ENCODE results near the gene TRAPPC5. TPM values are rescaled to one million over a fixed set of nuclear protein-coding genes. Genes with fewer than 3 reads are reported as not detected.

Gene TRAPPC5
- total and polyA plus RNA-seq, 10 of the 15 experiments (the other 5 are each of a cell fraction or from before 2014, with no cell fraction given): 4.2 to 210 (median 89.1) TPM

- TF ChIP-seq HSF1 (IDR thresholded peaks at IDR 0.05; ENCODE audit: low read depth, low read length): no peak
- TF ChIP-seq MLLT1 (IDR thresholded peaks at IDR 0.05): 0 out of 2 replicates have a peak, but pooled peaks have one; percentile 34
- no peak for TF ChIP-seq RB1 (IDR thresholded peaks at IDR 0.05; ENCODE audit: borderline replicate concordance)
- no peak for TF ChIP-seq ZNF24 (IDR thresholded peaks at IDR 0.05)
- TF ChIP-seq EP300 (IDR thresholded peaks at IDR 0.05; ENCODE audit: borderline replicate concordance in 1 of 2, control insufficient read depth in 1 of 2, low read depth in 2 of 2, low read length in 2 of 2): peak in 1 of 2 experiments; percentile 8; a peak in 1 of 4 replicates
- TF ChIP-seq EZH2 (IDR thresholded peaks at IDR 0.05; ENCODE audit: borderline replicate concordance, control insufficient read depth, low read depth, low read length): no peak
- TF ChIP-seq ATF7 (IDR thresholded peaks at IDR 0.05; ENCODE audit: low read depth): no peak
- TF ChIP-seq NR2F1 (conservative IDR thresholded peaks at IDR 0.05): peak; percentile 99
- no peak for TF ChIP-seq NFXL1 (IDR thresholded peaks at IDR 0.05; ENCODE audit: borderline replicate concordance)
- 0 out of 4 replicates have a peak, but pooled peaks of 1 of the 2 experiments have one; percentile 17 for TF ChIP-seq BHLHE40 (IDR thresholded peaks at IDR 0.05; ENCODE audit: borderline replicate concordance in 1 of 2, low read depth in 2 of 2, low read length in 1 of 2)
- TF ChIP-seq IRF3 (IDR thresholded peaks at IDR 0.05): no peak
- no peak for TF ChIP-seq CEBPB (IDR thresholded peaks at IDR 0.05; ENCODE audit: borderline replicate concordance in 1 of 2, low read depth in 2 of 2, low read length in 2 of 2)
- peak; percentile 99 for TF ChIP-seq IKZF1 (conservative IDR thresholded peaks at IDR 0.05)
- no peak for TF ChIP-seq STAT1 (conservative IDR thresholded peaks at IDR 0.05)
- TF ChIP-seq PKNOX1 (IDR thresholded peaks at IDR 0.05): no peak
- no peak for TF ChIP-seq PRDM15 (CRISPR knock-in tag; IDR thresholded peaks at IDR 0.05)
- TF ChIP-seq CBX3 (IDR thresholded peaks at IDR 0.05; ENCODE audit: borderline replicate concordance, low read depth): no peak
- TF ChIP-seq BRCA1 (IDR thresholded peaks at IDR 0.05; ENCODE audit: low read depth, low read length): no peak
- TF ChIP-seq POLR2A (IDR thresholded peaks at IDR 0.05; ENCODE audit: low read depth, low read length): 0 out of 2 replicates have a peak, but pooled peaks have one; percentile 26
- TF ChIP-seq ASH2L (IDR thresholded peaks at IDR 0.05; ENCODE audit: borderline replicate concordance, low read depth): no peak
- no peak for TF ChIP-seq TCF3 (IDR thresholded peaks at IDR 0.05; ENCODE audit: borderline replicate concordance, insufficient read depth, low read depth, low read length)
- no peak for TF ChIP-seq NFYA (IDR thresholded peaks at IDR 0.05; ENCODE audit: borderline replicate concordance, low read depth, low read length)
These were observed 13.9 kb downstream of the TRAPPC5 start (continued) for GRCh38 chr19:7694499-7694898.

All from GM12878 (cell line).